Measurements from ENCODE around the gene SGPP1.
"Not testable (repeated sequence)": the region's sequence is repeated elsewhere in the genome, so short reads cannot be mapped to it uniquely, and the experiment has no call there.

Gene SGPP1, protein sequence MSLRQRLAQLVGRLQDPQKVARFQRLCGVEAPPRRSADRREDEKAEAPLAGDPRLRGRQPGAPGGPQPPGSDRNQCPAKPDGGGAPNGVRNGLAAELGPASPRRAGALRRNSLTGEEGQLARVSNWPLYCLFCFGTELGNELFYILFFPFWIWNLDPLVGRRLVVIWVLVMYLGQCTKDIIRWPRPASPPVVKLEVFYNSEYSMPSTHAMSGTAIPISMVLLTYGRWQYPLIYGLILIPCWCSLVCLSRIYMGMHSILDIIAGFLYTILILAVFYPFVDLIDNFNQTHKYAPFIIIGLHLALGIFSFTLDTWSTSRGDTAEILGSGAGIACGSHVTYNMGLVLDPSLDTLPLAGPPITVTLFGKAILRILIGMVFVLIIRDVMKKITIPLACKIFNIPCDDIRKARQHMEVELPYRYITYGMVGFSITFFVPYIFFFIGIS

DNA sequence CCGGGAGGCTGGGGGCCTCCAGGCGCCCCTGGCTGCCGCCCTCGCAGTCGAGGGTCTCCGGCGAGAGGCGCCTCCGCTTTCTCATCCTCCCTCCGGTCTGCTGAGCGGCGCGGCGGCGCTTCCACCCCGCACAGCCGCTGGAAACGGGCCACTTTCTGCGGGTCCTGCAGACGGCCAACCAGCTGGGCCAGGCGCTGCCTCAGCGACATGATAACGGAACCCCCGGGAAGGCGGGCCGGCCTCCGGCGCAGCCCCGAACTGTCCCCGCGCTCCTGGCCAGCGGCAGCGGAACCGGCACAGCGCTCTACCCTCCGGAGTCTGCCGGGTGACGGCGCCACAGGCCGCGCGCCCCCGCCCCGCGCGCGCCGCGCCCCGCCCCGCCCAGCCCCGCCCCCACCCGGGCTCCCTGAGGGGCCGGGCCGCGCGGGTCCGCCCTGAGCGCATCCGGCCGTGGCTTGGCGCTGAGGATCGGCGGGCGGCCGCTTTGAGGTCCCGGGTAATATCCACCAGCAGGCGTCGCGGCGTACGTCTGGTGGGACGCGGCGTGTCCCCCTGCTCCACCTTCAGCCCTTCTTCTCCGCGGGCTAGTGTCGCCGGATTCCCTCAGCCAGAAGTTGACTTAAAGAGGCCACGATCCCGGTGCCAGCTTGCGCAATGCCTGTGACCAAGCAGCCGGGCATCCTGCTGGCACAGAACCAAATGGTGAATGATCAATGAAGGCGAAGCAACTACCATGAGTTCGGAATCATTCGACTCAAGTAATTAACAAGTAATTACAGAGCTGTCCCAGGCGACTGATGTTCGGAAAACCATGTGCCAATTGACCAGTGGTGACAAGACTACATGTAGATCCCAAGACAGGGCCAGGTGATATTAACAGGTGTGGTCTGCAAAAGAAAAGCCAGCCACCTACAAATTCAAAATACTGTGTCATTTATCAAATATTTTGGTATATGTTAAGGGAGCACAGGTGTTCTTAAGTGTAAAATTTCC is at the start of gene SGPP1:
Gene SGPP1 (minus strand): TSS at position 330 of the 993 bp plus-strand sequence. CDS start 121 bp downstream, at position 209.
- DNase-seq: peak; percentile 76 to 81

DNA sequence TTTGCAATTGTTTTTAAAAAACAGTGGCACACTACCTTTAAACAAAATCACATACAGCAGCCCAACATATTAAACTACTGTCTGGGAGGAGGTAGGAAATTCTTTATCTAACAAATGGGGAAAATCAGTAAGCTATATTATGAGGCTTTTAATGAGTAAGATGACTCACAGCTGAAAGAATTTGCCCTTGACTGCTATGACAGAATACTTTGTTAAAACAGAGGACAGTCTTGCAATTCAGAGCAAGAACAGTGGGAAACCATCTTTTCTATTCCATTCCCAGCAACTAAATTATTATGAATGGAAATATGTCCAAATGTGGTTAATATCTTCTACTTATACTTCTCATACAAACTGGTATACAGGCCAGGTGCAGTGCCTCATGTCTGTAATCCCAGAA is 49.2 kb upstream of the SGPP1 start:
- no peak for DNase-seq

DNA sequence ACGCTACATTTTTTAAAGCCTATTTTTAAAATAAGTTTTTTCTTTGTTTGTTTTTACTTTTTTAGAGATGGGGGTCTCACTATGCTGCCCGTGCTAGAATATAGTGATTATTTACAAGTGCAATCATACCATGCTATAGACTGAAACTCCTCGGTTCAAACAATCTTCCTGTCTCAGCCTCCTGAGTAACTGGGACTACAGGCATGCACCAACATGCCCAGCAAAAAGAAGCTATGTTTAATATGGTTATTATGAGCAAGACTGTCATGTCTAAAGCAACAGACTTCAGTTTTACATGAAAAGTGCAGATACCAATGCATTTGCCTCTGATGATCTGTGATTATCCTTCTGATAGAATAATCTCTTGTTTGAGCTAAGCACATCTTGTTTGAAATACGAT is 45.6 kb upstream of the SGPP1 start:
- no peak for DNase-seq

DNA sequence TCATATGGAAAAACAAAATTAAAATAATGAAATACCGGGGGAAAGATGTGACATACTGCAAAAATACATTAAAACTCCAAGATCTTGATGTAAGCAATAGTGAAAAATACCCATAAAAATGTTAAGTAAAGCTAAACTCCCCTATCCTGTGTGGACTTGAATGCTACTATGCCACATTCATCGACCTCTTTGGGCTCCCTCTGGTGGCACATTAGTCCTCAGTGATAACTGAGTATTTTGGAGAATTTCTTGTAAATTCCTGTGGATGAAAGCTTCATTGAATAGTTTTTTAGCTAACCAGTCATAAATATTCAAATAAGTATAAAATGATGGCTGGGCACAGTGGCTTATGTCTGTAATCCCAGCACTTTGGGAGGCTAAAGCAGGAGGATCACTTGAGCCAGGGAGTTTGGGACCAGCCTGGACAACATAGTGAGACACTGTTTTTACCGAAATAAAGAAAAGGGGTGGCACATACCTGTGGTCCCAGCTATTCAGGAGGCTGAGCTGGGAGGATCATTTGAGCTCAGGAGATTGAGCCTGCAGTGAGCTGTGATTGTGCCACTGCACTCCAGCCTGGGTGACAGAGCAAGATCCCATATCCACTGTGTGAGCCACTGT is 42.4 kb upstream of the SGPP1 start:
- peak; percentile 41 to 51 for DNase-seq

DNA sequence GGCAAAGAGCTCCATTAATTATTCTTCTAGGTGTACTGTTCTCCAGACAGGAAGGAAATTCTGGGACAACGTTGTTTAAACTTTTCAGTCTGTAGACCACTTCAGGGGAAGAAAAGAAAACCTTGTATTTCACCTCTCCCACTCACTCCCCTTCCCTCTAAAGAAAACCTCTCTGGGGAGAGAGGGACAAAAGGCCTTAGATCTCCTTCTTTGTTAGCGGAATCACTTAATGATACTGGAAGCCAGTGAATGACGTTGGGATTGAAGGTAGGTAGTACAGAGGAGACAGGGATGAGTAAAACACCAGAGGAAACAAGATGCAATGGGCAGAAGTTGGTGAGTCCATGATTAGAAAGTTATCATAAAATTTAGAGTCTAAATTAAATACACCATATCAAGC is 38.7 kb upstream of the SGPP1 start:
- DNase-seq: no peak

DNA sequence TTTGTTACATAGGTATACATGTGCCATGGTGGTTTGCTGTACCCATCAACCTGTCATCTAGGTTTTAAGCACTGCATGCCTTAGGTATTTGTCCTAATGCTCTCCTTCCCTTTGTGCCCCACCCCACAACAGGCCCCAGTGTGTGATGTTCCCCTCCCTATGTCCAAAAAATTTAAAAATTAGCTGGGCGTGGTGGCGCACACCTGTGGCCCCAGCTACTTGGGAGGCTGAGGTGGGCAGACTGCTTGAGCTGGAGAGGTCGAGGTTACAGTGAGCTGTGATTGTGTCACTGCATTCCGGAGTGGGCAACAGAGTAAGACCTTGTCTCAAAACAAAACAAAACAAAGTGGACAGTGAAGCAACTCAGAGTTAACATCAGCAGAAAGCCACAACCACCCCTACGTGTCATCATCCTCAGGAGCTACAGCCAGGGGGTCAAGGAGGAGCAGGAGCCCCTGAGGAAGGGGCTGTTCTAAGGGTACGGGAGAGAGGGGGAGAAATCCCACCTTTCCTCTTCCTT is 36.8 kb upstream of the SGPP1 start:
- no peak for DNase-seq

DNA sequence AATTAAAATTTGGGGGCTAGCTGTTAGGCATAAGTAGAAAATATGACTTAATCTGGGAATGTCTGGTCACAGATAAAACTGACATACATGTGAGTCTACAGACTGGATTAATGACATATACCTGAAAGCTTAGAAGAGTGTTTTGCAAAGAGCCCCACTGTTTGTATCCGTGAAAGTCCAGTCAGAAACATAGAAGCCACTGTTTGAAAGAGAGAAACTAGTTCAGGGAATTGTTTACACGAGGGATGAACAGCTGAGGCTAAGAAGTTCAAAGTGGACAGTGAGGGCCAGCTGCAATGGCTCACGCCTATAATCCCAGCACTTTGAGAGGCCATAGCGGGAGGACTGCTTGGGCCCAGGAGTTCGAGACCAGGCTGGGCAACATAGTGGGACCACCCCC is 36.2 kb upstream of the SGPP1 start:
- DNase-seq: no peak

DNA sequence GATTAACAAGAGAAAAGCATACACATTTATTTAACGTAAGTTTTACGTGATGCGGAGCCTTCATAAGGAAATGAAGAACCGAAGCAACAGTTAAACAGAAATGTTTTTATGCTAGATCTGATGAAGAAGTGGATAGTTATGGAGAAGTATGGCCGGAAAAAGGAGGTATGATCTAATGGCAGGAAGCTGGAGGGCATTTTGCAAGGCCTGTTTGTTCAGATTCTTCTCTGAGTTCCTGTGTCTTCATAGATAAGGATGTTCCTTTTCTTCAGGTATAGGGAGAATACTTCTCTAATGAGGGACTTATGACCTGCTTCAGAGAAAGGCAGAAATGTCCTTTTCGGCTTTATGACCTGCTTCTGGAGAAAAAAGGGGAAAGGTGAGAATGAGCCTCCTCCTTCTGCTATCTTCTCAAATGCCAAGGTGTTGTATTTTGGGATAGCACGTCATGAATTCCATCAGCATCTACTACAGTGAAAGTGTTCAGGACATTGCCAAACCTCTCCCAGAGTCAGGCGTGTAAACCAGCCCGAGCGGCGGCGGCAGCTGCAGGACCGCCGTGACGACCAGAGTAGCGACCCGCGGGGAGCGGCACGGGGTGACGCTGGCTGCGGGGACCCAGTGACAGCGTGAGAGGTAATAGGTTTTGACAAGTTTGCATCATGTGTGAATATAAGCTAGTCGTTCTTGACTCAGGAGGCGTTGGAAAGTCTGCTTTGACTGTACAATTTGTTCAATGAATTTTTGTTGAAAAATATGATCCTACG is 33.7 kb upstream of the SGPP1 start:
- DNase-seq: no peak

DNA sequence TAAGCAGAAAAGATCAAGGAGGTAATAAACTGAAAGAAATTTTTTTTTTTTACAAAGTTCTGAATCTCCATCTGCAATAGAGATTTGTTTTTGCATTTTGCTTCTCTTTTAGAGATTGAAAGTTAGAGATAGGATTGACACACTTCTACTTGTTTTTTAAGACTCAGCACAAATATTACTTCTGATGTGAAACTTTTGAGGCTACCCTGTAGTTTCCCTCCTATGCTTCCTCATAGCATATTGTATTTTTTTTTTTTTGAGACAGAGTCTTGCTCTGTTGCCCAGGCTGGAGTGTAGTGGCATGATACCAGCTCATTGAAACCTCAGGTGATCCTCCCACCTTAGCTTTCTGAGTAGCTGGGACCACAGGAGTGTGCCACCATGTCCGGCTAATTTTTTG is 32.1 kb upstream of the SGPP1 start:
- DNase-seq: no peak

DNA sequence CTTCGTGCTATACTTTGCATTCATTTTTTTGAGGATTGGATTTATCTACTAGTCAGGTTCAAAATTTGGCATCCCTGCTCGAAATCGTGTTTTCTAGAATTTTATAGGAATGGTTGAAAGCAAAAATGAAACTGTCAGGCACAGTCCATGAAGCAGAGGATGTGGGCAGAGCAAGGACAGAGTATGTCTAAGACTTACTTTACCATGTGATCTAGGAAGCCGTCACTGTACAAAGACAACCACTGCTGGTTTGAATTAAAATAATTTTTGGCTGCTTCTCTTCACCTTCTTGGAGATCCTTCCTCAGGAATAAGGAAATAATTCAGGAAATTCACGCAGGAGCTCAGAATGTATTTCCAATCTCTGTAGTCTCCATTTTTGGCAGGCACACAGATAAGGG is 31.6 kb upstream of the SGPP1 start:
- no peak for DNase-seq

DNA sequence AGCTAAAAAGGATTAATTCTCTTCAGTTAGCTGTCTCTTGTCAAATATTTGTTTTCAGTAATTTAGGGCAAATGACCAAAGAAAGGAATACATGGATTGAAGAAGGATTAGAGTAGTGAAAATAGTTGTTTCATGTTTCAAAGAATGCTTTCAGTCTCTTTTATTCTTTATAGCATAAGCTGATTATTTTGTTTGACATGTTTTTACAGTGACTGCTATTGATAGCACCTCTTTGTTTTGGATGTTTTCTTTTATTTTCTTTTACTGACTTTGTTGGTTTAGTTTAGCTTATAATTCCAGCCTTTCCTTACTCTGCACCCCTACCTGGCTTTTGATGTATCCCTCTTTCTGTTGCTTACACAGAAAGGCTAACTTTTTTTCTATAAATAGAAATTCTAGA is 29.3 kb upstream of the SGPP1 start:
- no peak for DNase-seq

DNA sequence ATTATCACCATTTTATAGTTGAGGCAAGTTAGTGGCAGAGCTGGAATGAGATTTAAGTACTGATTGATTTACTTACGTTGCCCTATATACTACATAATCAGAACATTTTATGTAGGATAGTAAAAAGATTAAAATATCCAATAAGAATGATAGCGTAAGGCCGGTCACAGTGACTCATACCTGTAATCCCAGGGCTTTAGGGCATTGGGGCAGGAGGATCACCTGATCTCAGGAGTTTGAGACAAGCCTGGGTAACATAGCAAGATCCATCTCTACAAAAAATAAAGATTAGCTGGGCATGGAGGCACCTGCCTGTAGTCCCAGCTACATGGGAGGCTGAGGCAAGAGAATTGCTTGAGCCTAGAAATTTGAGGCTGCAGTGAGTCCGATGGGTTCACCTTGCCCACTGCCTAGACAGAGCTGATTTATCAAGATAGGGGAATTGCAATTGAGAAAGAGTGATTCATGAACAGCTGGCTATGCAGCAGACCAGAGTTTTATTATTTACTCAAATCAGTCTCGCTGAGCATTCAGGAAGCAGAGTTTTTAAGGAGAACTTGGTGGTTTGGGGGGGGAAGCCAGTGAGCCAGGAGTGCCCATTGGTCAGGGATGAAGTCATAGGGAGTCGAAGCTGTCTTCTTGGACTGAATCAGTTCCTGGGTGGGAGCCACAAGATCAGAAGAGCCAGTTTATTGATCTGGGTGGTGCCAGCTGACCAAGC is 24.7 kb upstream of the SGPP1 start:
- no peak for DNase-seq

DNA sequence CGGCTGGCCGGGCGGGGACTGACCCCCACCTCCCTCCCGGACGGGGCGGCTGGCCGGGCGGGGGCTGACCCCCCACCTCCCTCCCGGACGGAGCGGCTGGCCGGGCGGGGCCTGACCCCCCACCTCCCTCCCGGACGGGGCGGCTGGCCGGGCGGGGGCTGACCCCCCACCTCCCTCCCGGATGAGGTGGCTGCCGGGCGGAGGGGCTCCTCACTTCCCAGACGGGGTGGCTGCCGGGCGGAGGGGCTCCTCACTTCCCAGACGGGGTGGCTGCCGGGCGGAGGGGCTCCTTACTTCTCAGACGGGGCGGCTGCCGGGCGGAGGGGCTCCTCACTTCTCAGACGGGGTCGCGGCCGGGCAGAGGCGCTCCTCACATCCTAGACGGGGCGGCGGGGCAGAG is 23.2 kb upstream of the SGPP1 start:
- not testable (repeated sequence) for DNase-seq

DNA sequence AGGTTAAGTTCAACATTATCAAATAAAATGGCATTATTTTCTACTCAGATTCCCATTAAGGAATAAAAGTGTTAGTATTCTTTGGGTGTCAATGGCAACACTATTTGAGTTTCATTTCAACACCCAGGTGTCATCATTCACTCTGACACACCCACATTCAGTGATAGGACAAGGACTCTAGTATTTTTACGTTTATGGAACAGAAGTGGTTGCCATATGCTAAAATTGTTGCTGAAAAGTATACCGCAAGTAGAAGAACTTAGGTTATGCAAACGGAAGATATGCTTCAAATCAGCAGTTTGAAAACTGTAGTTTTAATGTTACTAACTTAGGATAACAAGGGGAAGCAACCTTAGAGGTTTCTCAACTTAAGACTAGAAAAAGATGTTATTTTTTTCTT is 20.0 kb upstream of the SGPP1 start:
- no peak for DNase-seq

DNA sequence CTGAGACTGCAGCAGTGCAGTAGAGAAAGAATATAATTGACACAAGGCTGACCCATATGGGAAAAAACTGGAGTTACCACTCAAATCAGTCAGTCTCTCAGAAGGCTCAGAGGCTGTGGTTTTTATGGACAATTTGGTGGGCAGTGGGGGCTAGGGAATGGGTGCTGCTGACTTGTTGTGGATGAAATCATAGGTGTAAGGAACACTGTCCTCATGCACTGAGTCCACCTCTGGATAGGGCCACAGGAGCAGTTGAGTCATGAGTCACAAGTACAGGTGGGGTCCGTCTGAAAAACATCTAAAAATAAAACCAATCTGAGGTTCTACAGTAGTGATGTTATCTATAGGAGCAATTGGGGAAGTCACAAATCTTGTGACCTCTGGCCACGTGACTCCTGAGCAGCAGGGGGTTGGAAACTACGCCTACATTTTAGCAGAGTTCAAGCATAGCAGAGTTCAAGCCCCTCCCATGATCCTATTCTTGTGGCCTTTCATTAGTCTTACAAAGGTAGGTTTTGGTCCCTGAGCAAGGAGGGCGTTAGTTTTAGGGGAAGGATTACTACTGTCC is 18.1 kb upstream of the SGPP1 start:
- no peak for DNase-seq

DNA sequence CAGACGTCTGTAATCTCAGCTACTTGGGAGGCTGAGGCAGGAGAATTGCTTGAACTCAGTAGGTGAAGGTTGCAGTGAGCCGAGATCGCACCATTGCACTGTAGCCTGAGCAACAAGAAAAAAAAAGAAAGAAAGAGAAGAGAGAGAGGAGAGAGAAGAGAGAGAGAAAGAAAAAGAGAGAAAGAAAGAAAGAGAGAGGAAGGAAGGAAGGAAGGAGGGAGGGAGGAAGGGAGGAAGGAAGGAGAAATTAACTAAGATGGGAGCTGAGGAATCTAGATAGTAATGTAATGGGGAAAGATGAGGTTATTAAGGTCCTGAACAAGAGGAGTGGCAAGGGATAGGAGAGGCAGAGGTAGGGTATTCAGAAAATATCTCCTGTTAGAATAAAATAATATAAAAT is 17.4 kb upstream of the SGPP1 start:
- DNase-seq: no peak

DNA sequence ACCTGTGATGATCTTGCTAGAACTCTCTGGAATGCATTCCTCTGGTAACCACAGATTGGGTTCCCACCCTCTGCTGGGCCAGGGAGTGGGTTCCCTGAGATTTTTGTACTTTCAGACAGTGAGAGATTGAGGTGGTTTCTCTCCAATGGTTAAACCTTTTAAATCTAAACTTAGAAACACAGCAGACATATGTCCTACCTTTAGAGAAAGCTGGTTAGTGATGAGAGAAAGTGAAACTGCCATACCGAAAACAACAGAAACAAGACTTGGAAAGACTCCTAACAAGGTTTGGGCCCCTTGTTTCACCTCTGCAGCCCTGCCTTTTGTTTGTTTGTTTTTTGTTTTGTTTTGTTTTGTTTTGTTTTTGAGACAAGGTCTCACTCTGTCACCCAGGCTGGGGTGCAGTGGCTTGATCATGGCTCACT is 9.7 kb upstream of the SGPP1 start:
- DNase-seq: no peak

DNA sequence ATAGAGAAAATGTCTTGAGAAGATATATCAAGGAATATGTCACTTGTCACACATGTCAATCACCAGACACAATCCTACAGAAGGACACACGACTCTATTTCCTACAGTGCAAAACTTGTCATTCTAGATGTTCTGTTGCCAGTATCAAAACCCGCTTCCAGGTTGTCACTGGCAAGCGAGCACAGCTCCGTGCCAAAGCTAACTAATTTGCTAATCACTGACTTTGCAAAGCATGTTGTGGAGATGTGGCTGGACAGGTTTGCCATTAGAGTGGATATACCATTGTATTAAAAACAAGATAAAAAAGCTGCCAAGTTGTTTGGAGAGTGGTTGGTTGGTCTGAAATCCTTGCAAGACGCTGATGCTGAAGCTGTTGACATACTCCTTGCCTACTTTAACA is 7.9 kb upstream of the SGPP1 start:
- DNase-seq: no peak

DNA sequence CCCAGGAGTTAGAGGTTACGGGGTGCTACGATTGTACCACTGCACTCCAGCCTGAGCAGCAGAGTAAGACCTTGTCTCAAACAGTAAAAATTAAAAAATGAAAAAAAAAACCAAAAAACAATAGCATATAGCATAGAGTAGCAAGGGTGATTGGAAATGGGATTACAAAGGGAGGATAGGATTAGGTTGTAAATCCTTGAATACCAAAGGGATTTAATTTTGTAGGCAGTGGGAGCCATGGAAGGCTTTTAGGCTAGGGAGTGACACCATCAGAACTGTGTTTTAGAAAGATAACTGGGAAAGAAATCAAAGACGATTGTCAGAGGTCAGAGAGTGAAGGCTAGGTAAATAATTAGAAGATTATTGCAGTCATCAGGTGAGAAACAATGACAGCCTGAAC is 2.8 kb upstream of the SGPP1 start:
- no peak for DNase-seq

DNA sequence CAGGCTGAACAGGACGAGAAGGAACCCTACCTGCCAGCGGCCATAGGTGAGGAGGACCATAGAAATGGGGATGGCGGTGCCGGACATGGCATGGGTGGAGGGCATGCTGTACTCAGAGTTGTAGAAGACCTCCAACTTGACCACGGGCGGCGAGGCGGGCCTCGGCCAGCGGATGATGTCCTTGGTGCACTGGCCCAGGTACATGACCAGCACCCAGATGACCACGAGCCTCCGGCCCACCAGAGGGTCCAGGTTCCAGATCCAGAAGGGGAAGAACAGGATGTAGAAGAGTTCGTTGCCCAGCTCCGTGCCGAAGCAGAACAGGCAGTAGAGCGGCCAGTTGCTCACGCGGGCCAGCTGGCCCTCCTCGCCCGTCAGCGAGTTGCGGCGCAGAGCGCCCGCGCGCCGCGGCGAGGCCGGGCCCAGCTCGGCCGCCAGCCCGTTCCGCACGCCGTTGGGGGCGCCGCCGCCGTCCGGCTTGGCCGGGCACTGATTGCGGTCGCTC is 582 bp downstream of the SGPP1 start:
- DNase-seq: peak; percentile 24 to 35

DNA sequence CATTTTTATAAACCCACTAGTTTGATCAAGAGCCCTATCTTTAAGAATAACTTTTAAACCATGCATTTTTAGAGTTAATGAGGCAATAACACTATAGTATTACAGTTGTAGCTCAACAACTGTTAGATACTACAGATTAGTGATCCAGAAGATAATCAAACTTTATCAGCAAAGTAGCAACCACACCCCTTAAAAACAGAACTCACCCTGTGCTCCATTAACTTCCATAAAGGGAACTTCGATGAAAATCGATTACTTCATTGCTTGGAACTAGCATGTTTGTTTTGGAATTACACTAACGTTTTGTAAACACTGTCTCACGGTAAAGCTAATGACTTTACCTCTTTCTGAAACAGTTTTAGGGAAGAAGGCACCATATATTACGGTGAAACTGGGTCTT is 1.4 kb downstream of the SGPP1 start:
- no peak for DNase-seq

Data from stimulated activated CD4-positive, alpha-beta T cell treated with anti-CD3 and anti-CD28 coated beads, Interleukin-2, amount 100 ng/mL, for 24 hours (primary cell).